ENCODE results near the gene FAM25G. TPM values are rescaled to one million over a fixed set of nuclear protein-coding genes. Genes with fewer than 3 reads are reported as not detected.

FAM25G gene
- total RNA-seq, 1 donor from 2014 or later = not detected

DNA sequence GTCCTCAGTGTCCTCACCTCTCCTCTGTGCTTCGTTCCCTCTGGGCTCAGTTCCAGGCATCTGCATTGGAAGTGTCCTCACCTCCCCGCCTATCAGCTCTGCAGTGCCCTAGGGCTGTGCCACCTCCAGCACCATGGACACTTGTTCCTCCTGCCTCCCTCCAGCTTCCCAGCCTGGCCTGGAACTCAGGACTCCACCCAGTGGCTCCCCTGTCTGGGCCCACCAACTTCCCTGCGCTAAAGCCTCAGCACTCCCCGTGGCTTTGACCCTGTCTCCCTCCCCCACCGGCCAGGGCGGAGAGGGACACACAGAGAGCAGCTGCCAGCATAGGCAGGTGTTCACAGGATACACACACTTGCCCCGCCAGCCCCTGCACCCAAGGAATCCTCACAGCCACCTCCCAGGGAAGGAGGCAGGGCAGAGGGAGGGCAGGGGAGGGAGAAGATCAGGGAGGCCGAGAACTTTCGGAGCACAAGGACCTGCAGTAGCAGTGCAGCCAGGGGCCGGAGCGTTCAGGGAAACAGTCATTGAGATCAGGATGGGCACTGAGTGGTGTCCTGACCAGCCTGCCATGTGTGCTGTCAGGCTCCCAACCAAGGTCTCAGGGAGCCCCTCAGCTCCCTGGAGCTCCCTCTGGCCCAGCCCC, 38.9 kb downstream of the FAM25G start:
- no peak overlapping the region for H3K27ac Mint-ChIP-seq (ENCODE audit: unreplicated experiment)

DNA sequence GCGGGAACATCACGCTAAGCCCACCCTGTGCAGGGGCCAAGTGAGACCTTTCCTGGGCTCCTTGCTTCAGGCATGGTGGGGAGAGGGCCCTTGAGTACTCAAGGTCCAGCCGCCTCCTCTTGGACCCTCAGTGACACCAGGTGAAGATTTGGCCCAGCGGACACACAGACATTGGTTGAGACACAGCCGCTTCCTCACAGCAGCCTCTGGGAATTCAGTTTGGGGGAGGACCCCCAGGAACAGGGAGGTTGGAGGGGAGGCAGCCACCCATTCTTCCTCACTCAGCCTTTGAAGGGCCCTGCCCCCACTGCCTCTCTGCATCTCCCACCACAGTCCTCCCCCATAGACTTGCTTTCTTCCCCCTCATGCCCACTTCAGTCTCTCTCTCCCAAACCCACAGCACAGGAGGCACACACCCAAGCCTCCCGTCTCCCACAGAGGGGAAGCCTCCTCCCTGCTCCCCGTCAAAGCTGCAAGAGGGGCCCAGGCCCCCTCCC, 39.5 kb downstream of the FAM25G start:
- no peak overlapping the region for H3K27ac Mint-ChIP-seq (ENCODE audit: unreplicated experiment)
- H3K4me3 Mint-ChIP-seq (ENCODE audit: unreplicated experiment) = no peak overlapping the region
- peaks cover 7% of the 10 kb centered on the region for H3K9me3 Mint-ChIP-seq (ENCODE audit: unreplicated experiment)
- peaks cover 15% of the 10 kb centered on the region for H3K27me3 Mint-ChIP-seq (ENCODE audit: unreplicated experiment)
- H3K36me3 Mint-ChIP-seq (ENCODE audit: unreplicated experiment) = no peaks in the 10 kb centered on the region
- TF ChIP-seq, protein P1, sequence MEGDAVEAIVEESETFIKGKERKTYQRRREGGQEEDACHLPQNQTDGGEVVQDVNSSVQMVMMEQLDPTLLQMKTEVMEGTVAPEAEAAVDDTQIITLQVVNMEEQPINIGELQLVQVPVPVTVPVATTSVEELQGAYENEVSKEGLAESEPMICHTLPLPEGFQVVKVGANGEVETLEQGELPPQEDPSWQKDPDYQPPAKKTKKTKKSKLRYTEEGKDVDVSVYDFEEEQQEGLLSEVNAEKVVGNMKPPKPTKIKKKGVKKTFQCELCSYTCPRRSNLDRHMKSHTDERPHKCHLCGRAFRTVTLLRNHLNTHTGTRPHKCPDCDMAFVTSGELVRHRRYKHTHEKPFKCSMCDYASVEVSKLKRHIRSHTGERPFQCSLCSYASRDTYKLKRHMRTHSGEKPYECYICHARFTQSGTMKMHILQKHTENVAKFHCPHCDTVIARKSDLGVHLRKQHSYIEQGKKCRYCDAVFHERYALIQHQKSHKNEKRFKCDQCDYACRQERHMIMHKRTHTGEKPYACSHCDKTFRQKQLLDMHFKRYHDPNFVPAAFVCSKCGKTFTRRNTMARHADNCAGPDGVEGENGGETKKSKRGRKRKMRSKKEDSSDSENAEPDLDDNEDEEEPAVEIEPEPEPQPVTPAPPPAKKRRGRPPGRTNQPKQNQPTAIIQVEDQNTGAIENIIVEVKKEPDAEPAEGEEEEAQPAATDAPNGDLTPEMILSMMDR (IDR thresholded peaks at IDR 0.05; ENCODE audit: partially characterized antibody, unreplicated experiment) = no peak
- peaks cover 23% of the 10 kb centered on the region for H3K4me1 Mint-ChIP-seq (ENCODE audit: low read depth, unreplicated experiment)
- no peak for DNase-seq

More for the DNA sequence above, 38.9 kb downstream of the FAM25G start:
- Mint-ChIP-seq H3K4me3 (ENCODE audit: unreplicated experiment) (no peak overlapping the region), H3K27me3 (ENCODE audit: unreplicated experiment) (peaks cover 15% of the 10 kb centered on the region), H3K4me1 (ENCODE audit: low read depth, unreplicated experiment) (peaks cover 23% of the 10 kb centered on the region), H3K36me3 (ENCODE audit: unreplicated experiment) (no peaks in the 10 kb centered on the region), H3K9me3 (ENCODE audit: unreplicated experiment) (peaks cover 7% of the 10 kb centered on the region)
- TF ChIP-seq, protein P1 (IDR thresholded peaks at IDR 0.05; ENCODE audit: partially characterized antibody, unreplicated experiment) = no peak
- DNase-seq = no peak

DNA sequence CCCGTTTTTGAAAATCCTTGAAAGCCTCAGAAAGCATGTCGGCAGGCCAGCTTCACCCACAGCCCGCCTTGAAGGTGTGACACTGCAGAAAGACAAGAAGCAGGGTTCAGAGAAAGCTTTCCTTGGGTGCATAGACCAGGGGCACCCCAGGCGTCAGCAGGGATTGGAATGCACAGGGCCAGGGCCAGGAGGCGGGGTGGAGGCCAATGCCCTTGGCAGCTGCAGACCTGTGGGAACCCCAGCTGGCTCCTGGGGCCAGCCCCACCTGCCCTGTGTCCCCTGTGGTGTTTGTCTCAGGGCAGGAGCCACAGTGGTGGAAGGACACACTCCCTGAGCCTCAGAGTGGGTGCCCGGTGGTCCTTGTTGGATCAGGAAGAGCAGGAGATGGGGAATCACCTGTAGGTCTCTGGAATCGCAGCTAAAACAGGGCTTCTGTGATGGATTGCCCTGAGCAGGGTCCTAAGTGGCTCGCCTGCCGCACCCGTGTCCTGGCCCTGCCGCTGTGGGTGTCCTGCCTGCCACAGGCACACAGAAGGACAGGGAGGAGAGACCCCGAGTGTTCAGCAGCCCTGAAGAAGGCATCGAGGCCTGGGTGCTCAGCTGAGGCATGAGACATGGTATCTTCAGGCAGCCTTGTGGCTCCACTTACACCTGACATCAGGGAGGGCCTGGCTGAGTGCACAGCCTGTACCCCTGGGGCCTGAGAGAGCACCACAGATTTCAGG, 40.1 kb downstream of the FAM25G start:
- Mint-ChIP-seq H3K27ac (ENCODE audit: unreplicated experiment) (no peak overlapping the region), H3K27me3 (ENCODE audit: unreplicated experiment) (peaks cover 15% of the 10 kb centered on the region), H3K36me3 (ENCODE audit: unreplicated experiment) (no peaks in the 10 kb centered on the region), H3K4me1 (ENCODE audit: low read depth, unreplicated experiment) (peaks cover 23% of the 10 kb centered on the region), H3K9me3 (ENCODE audit: unreplicated experiment) (peaks cover 7% of the 10 kb centered on the region), H3K4me3 (ENCODE audit: unreplicated experiment) (no peak overlapping the region)
- TF ChIP-seq, protein P1 (IDR thresholded peaks at IDR 0.05; ENCODE audit: partially characterized antibody, unreplicated experiment) = no peak
- no peak for DNase-seq

DNA sequence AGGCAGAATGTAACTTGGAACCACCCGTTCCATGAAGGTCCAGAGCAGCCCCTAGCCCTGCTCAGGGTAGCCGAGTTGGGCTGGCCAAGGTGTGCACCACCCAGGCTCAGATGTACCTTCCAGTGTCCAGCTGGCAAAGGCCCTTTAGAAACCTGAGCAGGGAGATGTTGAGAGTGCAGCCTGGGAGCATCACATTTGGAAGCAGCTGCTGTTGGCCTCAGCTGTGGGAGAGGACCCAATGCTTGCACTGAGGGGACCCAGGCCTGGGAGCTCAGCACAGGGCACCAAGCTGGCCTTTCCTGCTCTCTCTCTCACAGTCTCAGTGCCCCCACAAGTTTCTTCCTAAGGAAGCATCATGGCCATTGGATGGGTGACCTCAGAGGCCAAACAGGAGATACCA, 41.1 kb downstream of the FAM25G start:
- no peak for DNase-seq
- Mint-ChIP-seq H3K27ac (ENCODE audit: unreplicated experiment) (no peak overlapping the region), H3K4me3 (ENCODE audit: unreplicated experiment) (no peak overlapping the region), H3K4me1 (ENCODE audit: low read depth, unreplicated experiment) (peaks cover 21% of the 10 kb centered on the region), H3K27me3 (ENCODE audit: unreplicated experiment) (peaks cover 18% of the 10 kb centered on the region), H3K36me3 (ENCODE audit: unreplicated experiment) (peaks cover 6% of the 10 kb centered on the region), H3K9me3 (ENCODE audit: unreplicated experiment) (peaks cover 10% of the 10 kb centered on the region)
- TF ChIP-seq, protein P1 (IDR thresholded peaks at IDR 0.05; ENCODE audit: partially characterized antibody, unreplicated experiment) = no peak

DNA sequence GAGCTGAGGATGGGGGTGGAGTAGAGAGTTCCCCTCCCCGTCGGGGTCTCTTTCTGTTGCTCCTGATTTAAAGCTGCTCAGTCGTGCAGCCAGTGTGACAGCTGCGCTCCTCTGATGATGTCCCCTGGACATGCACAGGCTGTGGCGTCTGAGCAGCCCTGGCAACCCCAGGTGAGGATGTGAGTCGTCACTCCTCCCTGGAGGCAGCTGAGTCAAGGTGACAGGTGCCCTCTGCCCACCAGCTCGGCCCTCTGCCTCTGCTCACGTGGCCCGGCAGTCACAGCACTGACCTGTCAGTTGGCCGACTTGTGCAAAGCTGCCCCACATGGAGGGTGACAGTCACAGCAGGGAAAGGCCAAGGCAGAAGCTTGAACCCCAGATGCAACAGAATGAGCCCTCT, 41.5 kb downstream of the FAM25G start:
- TF ChIP-seq, protein P1 (IDR thresholded peaks at IDR 0.05; ENCODE audit: partially characterized antibody, unreplicated experiment) = no peak
- Mint-ChIP-seq H3K27ac (ENCODE audit: unreplicated experiment) (no peak overlapping the region), H3K9me3 (ENCODE audit: unreplicated experiment) (peaks cover 13% of the 10 kb centered on the region), H3K4me3 (ENCODE audit: unreplicated experiment) (no peak overlapping the region), H3K4me1 (ENCODE audit: low read depth, unreplicated experiment) (peaks cover 16% of the 10 kb centered on the region), H3K36me3 (ENCODE audit: unreplicated experiment) (peaks cover 11% of the 10 kb centered on the region), H3K27me3 (ENCODE audit: unreplicated experiment) (peaks cover 18% of the 10 kb centered on the region)
- no peak for DNase-seq

Data from glutamatergic neuron (in vitro differentiated cells).